Neural cell (in vitro differentiated cells): ENCODE measurements around the gene MROH2A. TPM values are rescaled to one million over a fixed set of nuclear protein-coding genes. Genes with fewer than 3 reads are reported as not detected.

Experiments used
- H2AFZ ChIP-seq: fragments of 200-600, 300-800 bp; sonication (generic), shearing (Covaris generic); 2 replicates; pipeline ENCODE4 v1.6.0; 2014; ENCODE audit warnings: low read depth, mild to moderate bottlenecking, antibody characterized with exemption, low read length, moderate library complexity
- H3F3A ChIP-seq: fragments of 200-600 bp; shearing (Covaris generic); 2 replicates; pipeline ENCODE4 v1.6.1; 2016; ENCODE audit warnings: mild to moderate bottlenecking, moderate library complexity, mixed read lengths, antibody characterized with exemption, low read length; ENCODE audit not compliant: insufficient read depth, poor library complexity, severe bottlenecking
- H3K27ac ChIP-seq: fragments of 200-600, 300-800 bp; sonication (generic), shearing (Covaris generic); 2 replicates; pipeline ENCODE4 v1.5.1; 2014; ENCODE audit warnings: mild to moderate bottlenecking, low read length, moderate library complexity
- H3K27me3 ChIP-seq: fragments of 300-800, 200-600 bp; sonication (generic), shearing (Covaris generic); 2 replicates; pipeline ENCODE4 v1.6.0; 2014; ENCODE audit warnings: mild to moderate bottlenecking, low read depth, low read length, moderate library complexity; ENCODE audit not compliant: insufficient read depth
- H3K36me3 ChIP-seq: fragments of 300-800, 200-600 bp; sonication (generic), shearing (Covaris generic); 2 replicates; pipeline ENCODE4 v1.5.1; 2014; ENCODE audit warnings: mild to moderate bottlenecking, antibody characterized with exemption, low read length, moderate library complexity; ENCODE audit not compliant: insufficient read depth
- H3K4me2 ChIP-seq: fragments of 300-800, 200-600 bp; sonication (generic), shearing (Covaris generic); 2 replicates; pipeline ENCODE4 v1.6.0; 2014; ENCODE audit warnings: mild to moderate bottlenecking, low read length
- H3K4me3 ChIP-seq: fragments of 300-800, 200-600 bp; sonication (generic), shearing (Covaris generic); 2 replicates; pipeline ENCODE4 v1.5.1; 2014; ENCODE audit warnings: mild to moderate bottlenecking, low read length, moderate library complexity
- H3K79me2 ChIP-seq: fragments of 200-600 bp; shearing (Covaris generic); replicated peaks from 2 replicates; pipeline ENCODE4 v1.6.0; 2014; ENCODE audit warnings: mild to moderate bottlenecking, low read length, moderate library complexity; ENCODE audit not compliant: insufficient read depth
- H3K9ac ChIP-seq: fragments of 300-800, 200-600 bp; sonication (generic), shearing (Covaris generic); 2 replicates; pipeline ENCODE4 v1.6.1; 2016; ENCODE audit warnings: mild to moderate bottlenecking, low read length, mixed read lengths
- H3K9me2 ChIP-seq: fragments of 200-600 bp; shearing (Covaris generic); 2 replicates; pipeline ENCODE4 v1.6.1; 2016; ENCODE audit warnings: mild to moderate bottlenecking, low read length, mixed read lengths; ENCODE audit not compliant: insufficient read depth
- H3K9me3 ChIP-seq: fragments of 200-600, 300-800 bp; sonication (generic), shearing (Covaris generic); 2 replicates; pipeline ENCODE4 v1.6.1; 2016; ENCODE audit warnings: mild to moderate bottlenecking, mixed run types, low read length, moderate library complexity, mixed read lengths
- H4K20me1 ChIP-seq: fragments of 200-600 bp; shearing (Covaris generic); 2 replicates; pipeline ENCODE4 v1.6.1; 2016; ENCODE audit warnings: mild to moderate bottlenecking, mixed run types; ENCODE audit not compliant: insufficient read depth
- EP300 ChIP-seq: fragments of 450-650 bp; conservative IDR thresholded peaks from 2 replicates; pipeline ENCODE4 v1.6.1; 2014; ENCODE audit warnings: antibody characterized with exemption, mild to moderate bottlenecking, moderate library complexity; ENCODE audit not compliant: poor library complexity, severe bottlenecking
- EZH2 ChIP-seq: fragments of 200-600, 300-800 bp; shearing (Covaris generic), sonication (generic); IDR thresholded peaks from 2 replicates; pipeline ENCODE4 v1.6.1; 2014; ENCODE audit warnings: antibody characterized with exemption, low read length, borderline replicate concordance, mild to moderate bottlenecking; ENCODE audit not compliant: insufficient read depth, poor library complexity, severe bottlenecking
- MXI1 ChIP-seq: fragments of 450-650 bp; conservative IDR thresholded peaks from 2 replicates; pipeline ENCODE4 v1.6.1; 2014; ENCODE audit warnings: antibody characterized with exemption, mild to moderate bottlenecking; ENCODE audit not compliant: poor library complexity, severe bottlenecking
- POLR2AphosphoS5 ChIP-seq: IDR thresholded peaks from 2 replicates; pipeline ENCODE4 v1.6.1; 2012
- RAD21 ChIP-seq: fragments of 450-650 bp; conservative IDR thresholded peaks from 2 replicates; pipeline ENCODE4 v1.6.1; 2014; ENCODE audit warnings: antibody characterized with exemption, mild to moderate bottlenecking, moderate library complexity
- SMC3 ChIP-seq: fragments of 450-650 bp; conservative IDR thresholded peaks from 2 replicates; pipeline ENCODE4 v1.6.1; 2014; ENCODE audit warnings: antibody characterized with exemption, mild to moderate bottlenecking, moderate library complexity; ENCODE audit not compliant: poor library complexity
- TAF1 ChIP-seq: IDR thresholded peaks from 2 replicates; pipeline ENCODE4 v1.6.1; 2012; ENCODE audit warnings: low read depth
- polyA plus RNA-seq: library from polyadenylated mRNA; depleted of rRNA; stranded (reverse); fragments of >200 nt; gene quantifications from 2 replicates; pipeline ENCODE4 v1.2.3, GENCODE V29; 2014
- TF ChIP-seq, protein P1 (sequence below): fragments of 450-650 bp; IDR thresholded peaks from 2 replicates; pipeline ENCODE4 v1.5.1; 2014; ENCODE audit warnings: antibody characterized with exemption, mild to moderate bottlenecking, moderate library complexity; ENCODE audit not compliant: poor library complexity, severe bottlenecking
- TF ChIP-seq, protein P2 (sequence below): IDR thresholded peaks from 2 replicates; pipeline ENCODE4 v1.6.1; 2012; ENCODE audit warnings: borderline replicate concordance

The MROH2A gene
- polyA plus RNA-seq, 1 donor from 2014 or later, result not detected

DNA sequence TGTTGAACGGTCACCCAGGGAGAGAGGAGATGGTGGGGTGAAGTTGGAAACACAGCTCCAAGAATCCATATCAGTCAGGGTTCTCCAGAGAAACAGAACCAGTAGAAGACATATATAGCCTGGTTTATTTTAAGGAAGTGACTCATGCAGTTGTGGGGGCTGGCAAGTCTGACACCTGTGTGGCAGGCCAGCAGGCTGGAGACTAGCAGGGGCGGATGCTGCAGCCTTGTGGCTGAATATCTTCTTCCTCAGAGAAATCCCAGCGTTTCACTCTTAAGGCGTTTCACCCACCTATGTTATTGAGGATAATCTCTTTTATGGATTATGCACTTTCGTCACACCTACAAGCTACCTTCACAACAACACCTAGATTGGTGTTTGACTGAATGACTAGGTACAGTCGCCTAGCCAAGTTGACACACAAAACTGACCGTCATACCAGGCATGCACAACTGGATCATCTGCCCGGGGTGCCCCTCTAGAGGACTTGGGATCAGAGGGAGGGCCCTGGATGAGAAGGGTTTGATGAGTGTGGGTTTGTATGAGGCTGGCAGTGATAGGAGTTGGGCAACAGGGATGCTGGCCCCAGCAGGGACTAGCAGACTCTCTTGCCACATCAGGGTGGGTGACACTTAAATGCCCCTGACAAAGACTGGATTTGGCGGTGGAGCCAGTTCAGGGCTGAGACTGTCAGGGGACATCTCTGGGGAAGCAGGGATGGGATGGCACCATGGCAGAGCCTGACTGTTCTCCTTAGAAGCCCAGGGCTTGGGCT is 23.4 kb downstream of the MROH2A start:
- Histone ChIP-seq H3K36me3 (no peaks in the 10 kb centered on the region), H3K27ac (no peak overlapping the region), H4K20me1 (no peaks in the 10 kb centered on the region), H2AFZ (no peak overlapping the region), H3K9ac (no peak overlapping the region), H3K4me2 (no peak overlapping the region), H3K27me3 (no peaks in the 10 kb centered on the region), H3K79me2 (no peaks in the 10 kb centered on the region), H3F3A (no peaks in the 10 kb centered on the region), H3K9me2 (no peaks in the 10 kb centered on the region), H3K4me3 (no peak overlapping the region), H3K9me3 (no peaks in the 10 kb centered on the region)
- TF ChIP-seq POLR2AphosphoS5 (no peak), EZH2 (no peak), EP300 (no peak), TAF1 (no peak), MXI1 (no peak), SMC3 (no peak), RAD21 (no peak)
- TF ChIP-seq, protein P1, sequence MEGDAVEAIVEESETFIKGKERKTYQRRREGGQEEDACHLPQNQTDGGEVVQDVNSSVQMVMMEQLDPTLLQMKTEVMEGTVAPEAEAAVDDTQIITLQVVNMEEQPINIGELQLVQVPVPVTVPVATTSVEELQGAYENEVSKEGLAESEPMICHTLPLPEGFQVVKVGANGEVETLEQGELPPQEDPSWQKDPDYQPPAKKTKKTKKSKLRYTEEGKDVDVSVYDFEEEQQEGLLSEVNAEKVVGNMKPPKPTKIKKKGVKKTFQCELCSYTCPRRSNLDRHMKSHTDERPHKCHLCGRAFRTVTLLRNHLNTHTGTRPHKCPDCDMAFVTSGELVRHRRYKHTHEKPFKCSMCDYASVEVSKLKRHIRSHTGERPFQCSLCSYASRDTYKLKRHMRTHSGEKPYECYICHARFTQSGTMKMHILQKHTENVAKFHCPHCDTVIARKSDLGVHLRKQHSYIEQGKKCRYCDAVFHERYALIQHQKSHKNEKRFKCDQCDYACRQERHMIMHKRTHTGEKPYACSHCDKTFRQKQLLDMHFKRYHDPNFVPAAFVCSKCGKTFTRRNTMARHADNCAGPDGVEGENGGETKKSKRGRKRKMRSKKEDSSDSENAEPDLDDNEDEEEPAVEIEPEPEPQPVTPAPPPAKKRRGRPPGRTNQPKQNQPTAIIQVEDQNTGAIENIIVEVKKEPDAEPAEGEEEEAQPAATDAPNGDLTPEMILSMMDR, result no peak
- TF ChIP-seq, protein P2, sequence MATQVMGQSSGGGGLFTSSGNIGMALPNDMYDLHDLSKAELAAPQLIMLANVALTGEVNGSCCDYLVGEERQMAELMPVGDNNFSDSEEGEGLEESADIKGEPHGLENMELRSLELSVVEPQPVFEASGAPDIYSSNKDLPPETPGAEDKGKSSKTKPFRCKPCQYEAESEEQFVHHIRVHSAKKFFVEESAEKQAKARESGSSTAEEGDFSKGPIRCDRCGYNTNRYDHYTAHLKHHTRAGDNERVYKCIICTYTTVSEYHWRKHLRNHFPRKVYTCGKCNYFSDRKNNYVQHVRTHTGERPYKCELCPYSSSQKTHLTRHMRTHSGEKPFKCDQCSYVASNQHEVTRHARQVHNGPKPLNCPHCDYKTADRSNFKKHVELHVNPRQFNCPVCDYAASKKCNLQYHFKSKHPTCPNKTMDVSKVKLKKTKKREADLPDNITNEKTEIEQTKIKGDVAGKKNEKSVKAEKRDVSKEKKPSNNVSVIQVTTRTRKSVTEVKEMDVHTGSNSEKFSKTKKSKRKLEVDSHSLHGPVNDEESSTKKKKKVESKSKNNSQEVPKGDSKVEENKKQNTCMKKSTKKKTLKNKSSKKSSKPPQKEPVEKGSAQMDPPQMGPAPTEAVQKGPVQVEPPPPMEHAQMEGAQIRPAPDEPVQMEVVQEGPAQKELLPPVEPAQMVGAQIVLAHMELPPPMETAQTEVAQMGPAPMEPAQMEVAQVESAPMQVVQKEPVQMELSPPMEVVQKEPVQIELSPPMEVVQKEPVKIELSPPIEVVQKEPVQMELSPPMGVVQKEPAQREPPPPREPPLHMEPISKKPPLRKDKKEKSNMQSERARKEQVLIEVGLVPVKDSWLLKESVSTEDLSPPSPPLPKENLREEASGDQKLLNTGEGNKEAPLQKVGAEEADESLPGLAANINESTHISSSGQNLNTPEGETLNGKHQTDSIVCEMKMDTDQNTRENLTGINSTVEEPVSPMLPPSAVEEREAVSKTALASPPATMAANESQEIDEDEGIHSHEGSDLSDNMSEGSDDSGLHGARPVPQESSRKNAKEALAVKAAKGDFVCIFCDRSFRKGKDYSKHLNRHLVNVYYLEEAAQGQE, result no peak

DNA sequence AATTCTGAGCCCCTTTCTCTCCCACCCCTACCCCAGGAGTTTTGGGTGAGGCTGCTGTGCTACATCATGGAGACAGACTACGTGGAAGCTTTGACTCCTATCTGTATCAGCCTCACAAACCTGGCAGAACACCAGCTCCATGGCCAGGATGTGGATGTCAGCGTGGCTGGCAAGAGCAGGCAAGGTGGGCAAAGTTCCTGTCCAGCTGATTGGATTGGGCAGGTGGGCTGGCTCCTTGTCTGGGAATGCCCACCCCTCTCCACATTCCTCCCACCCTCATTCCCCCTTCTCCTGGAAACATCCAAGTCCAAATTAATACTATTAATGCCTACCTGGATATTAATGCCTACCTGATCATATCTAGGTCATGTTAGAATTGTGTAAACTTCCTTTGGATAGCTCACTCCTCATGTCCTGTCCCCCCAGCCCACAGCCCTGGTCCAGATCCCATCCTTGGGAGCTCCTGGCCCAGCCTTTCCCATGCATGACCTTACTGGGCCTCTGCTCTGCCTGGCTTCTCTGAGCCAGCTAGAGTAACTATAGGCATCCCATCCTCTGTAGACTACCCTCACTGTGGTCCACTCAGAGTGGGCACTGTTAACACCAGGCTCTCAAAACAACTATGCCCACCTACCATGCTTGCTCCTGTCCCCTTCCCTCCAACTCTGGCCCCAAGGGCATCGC is 24.1 kb downstream of the MROH2A start:
- no peaks in the 10 kb centered on the region for H3K27me3 ChIP-seq
- H4K20me1 ChIP-seq, result no peaks in the 10 kb centered on the region
- no peak overlapping the region for H3K9ac ChIP-seq
- H3K79me2 ChIP-seq, result no peaks in the 10 kb centered on the region
- no peaks in the 10 kb centered on the region for H3K36me3 ChIP-seq
- no peaks in the 10 kb centered on the region for H3K9me3 ChIP-seq
- no peak overlapping the region for H2AFZ ChIP-seq
- no peak overlapping the region for H3K27ac ChIP-seq
- no peaks in the 10 kb centered on the region for H3F3A ChIP-seq
- H3K4me3 ChIP-seq, result no peak overlapping the region
- TF ChIP-seq RAD21, result no peak
- no peak for TF ChIP-seq SMC3
- no peak for TF ChIP-seq MXI1
- TF ChIP-seq, protein P1, result no peak
- TF ChIP-seq, protein P2, result no peak
- no peak for TF ChIP-seq EP300
- no peak for TF ChIP-seq TAF1
- no peak for TF ChIP-seq EZH2
- no peak for TF ChIP-seq POLR2AphosphoS5
- H3K4me2 ChIP-seq, result no peak overlapping the region
- H3K9me2 ChIP-seq, result no peaks in the 10 kb centered on the region
